Right lung (tissue), 5 donors: ENCODE measurements around the gene LLCFC1. TPM values are rescaled to one million over a fixed set of nuclear protein-coding genes. Genes with fewer than 3 reads are reported as not detected.
"Not testable (repeated sequence)": the region's sequence is repeated elsewhere in the genome, so short reads cannot be mapped to it uniquely, and the experiment has no call there.

ENCODE experiments used
- DNase-seq, 2 donors: peaks; one replicate each; pipeline ENCODE4 v3.0.0-alpha.2; 2013
- polyA plus RNA-seq, 5 donors: library from polyadenylated mRNA; unstranded; fragments of 120-200 nt; gene quantifications; one replicate each; pipeline versions ENCODE4 v1.2.1 to v1.2.3, GENCODE V29; 2013; ENCODE audit warnings: inconsistent platforms in 1 of 5, low replicate concordance in 1 of 5; ENCODE audit not compliant: insufficient read length in 5 of 5, insufficient read depth in 1 of 5

LLCFC1 gene
- polyA plus RNA-seq, 5 donors: 0.25 to 0.63 (median 0.35) TPM

- DNase-seq: no peak
These were observed 3.5 kb downstream of the LLCFC1 start for GRCh38 chr7:142942746-142943145.

GRCh38 chr7:142943706-142944268 lies 4.5 kb downstream of the LLCFC1 start:
- no peak for DNase-seq

DNA sequence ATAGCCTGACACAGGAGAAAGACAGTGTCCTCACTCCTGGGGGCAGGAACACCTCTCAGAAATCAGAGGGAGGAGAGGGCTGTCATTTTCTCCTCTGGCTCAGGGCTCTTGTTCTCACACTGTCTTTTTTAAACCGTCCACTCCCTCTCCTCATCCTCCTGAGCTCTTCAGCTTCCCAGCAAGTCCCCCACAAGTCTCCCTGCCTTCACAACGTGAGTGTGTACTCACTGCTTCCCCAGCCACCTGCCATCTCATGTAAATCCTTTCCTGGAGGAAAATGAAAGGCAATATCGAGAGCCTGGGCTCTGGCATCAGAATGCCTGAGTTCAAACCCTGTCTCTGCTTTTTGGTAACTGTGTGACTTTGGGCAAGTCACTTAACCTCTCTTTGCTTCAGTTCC lies 5.7 kb downstream of the LLCFC1 start:
- DNase-seq: no peak

GRCh38 chr7:142948603-142949002 lies 9.3 kb downstream of the LLCFC1 start:
- DNase-seq: no peak

DNA sequence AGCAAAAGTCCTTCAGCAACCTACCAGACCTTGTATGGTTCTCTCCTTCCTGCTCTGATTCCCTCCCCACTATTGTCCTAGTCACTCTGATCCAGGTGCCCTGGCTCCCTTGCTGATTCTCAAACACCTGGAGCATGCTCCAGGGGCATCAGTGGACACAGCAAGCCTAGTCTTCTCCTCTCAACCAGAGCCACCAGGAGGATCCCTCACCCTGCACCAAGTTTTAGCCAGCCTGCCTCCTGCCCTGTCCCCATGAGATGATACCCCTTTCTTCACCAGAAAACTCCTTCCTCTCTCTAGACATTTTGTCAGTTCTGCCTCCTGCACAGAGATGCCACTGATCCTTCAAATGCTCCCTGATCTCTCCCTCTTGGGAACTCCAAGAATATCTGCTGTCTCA lies 11.0 kb downstream of the LLCFC1 start:
- DNase-seq: no peak

DNA sequence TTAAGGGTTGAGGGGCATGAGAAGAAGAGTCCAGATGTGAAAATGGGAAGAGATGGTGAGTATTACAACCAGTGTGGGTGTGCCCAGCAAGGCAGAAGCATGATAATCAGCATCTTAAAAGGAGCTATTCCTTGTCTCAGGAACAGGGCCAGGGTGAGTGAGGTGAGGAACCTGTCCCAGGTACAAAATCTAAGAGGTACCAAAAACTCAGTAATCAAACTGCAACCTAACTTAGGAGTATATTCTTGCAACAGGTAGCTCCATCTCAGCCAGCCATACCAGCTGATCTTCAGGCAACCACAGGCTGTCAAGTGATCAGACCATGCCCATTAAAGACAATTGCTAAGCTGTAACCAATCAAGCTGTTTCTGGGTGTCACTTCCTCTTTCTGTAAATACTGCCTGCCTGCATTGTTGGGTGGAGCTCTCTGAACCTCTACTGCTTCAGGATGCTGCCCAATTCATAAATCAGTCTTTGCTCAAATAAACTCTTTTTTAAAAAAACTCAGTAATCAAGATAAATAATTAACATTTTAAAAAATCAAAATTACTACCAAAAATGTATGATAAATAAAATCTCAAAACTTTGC lies 15.5 kb downstream of the LLCFC1 start:
- DNase-seq: no peak

DNA sequence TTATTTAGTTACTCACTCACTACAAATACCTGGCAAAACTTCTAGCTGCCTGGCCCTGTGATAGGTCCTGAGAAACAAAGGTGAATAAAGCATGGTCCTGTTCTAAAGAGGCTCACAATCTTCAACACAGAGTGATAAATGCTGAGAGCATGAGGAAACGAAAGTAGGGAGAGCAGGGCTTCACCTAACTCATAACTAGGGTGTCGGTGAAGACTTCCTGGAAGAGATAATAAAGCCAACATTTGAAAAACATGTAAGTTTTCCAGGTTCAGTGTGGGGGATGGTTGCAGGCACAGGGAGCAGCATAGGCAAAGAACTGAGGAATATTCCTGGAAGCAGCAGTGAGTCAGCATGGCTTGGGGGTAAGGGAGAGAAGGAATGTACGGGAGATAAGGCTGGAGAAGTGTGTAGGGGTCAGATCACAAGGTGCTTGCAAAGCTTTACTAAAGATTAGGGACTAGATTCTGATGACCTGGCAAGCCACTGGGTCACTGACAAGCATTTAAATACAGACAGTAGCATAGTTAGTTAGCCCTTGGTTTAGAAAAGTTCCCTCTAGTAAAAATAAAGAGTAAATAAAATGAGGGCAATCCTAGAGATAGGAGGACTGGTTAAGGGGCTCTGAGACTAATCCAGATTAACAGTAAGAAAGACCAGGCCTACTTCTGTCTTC lies 17.8 kb downstream of the LLCFC1 start:
- DNase-seq: no peak

DNA sequence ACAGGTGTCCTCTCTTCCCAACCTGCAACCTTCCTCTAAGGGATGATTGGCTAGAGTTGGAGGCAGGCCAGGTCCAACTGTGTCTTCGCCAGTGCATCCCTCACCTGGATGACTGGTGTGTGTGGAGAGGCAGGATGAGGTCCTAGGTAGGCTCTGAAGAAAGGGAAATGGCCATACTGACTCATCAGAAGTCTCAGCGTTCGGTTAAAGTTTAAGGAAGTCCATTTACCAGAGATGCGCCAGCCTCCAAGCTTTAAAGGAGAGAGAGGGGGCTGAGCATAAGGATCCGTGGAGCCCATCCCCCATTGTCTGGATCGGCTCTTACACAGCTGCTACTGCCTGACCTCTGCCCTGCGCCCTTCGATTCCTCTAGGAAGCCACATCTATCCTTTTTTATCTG lies 18.4 kb downstream of the LLCFC1 start:
- no peak for DNase-seq

- no peak for DNase-seq
These were observed 19.9 kb downstream of the LLCFC1 start for GRCh38 chr7:142959202-142959601.

GRCh38 chr7:142960955-142961512 lies 21.8 kb downstream of the LLCFC1 start:
- DNase-seq: no peak

- DNase-seq: no peak
These were observed 22.3 kb downstream of the LLCFC1 start for GRCh38 chr7:142961595-142961972.

DNA sequence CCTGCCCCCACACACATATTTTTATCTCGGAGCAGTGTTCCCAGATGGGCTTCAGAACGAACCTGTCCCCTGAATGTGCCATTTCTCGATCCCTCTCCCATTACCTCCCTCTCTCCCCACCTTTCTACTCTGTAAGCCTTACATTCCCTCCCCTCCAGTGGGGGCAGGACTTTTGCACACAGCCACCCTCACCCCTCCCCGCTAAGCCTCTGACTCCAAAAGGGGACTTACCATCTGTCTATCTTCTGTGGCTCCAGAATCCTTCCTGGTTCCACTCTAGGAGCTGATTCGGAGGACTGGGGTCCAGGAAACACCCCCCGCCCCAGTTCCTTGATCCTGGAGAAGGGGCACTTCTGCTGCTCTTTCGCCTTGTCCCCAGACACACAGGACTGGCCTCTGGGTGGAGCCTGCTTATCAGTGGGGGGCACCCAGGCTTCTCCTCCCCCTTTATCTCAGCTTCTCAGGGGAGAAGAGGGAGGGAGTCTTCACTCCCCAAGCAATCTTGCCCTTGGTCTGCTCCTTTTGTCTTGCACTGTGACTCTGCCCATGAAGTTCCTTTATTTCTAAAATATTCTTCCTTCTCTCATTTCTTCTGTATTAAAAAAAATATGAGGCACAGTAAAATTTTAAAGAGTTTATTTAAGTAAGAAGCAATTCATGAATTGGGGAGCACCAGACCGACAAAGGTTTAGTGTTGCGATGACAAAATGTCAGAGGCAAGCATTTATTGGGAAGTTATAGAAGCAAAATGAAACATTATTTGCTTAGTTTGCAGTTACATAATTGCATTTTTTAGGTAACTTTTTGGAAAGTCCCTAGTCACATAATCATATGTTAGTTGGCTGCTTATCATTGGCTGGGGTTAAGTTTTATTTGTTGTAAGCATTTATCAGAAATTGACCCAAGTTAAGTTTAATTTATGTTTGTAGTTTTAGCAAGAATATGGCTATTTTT lies 23.0 kb downstream of the LLCFC1 start, which contains the start of gene KEL:
Gene KEL (minus strand): TSS at position 391 of the 954 bp plus-strand sequence. CDS start 157 bp downstream, at position 234.
- no peak for DNase-seq

DNA sequence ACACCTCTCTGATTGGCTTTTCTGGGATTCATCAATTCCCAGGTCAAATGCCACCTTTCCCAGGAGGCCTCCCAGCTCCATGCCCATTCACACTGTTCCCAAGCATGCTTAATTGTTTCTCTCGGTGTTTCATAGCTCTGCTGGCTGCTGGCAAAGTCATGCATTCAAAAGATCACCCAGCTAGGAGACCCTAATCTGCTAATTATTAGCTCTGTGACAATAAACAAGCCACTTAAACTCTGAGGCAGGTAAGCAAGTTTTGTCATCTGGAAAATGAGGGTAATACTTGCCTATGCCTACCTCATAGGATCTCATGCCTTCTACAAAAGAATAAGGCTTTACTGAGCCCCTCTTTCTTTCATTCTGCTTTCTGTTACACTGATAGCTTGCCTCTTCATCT lies 23.7 kb downstream of the LLCFC1 start:
- no peak for DNase-seq

GRCh38 chr7:142963993-142964392 lies 24.7 kb downstream of the LLCFC1 start:
- no peak for DNase-seq

DNA sequence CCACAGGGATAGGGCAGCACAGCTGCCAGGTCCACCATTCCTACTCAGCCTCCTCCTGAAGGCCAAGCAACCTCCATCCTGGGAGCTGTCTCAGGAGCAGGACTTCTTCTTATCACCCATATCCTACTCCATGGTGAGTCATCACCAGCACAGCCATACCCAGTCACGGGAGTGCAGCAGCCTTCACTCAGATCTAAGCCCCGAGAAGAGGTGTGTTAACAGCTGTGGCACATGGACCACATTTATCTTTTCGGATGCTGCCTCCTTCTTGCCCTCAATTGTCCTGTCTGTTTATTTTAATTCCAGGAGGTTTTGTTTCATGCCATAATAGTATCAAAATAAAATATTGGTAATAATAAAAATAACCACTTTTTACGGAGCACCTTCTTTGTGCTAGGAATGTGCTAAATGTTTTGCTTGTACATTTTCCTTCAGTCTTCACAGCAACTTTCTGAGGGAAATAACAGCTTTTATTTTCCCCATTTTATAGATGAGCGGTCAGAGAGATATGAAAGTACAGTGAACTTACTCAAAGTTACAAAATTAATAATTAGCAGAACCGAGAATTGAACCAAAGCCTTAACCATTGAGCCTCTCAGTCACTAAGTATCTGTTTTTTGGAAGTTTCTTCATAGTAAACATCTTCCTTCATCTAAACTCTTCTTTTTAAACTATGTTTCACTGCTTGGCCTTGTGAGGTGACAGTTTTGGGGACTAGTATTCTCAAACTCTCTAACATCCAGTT lies 25.4 kb downstream of the LLCFC1 start:
- no peak for DNase-seq

GRCh38 chr7:142968229-142968628 lies 28.9 kb downstream of the LLCFC1 start:
- DNase-seq: no peak

DNA sequence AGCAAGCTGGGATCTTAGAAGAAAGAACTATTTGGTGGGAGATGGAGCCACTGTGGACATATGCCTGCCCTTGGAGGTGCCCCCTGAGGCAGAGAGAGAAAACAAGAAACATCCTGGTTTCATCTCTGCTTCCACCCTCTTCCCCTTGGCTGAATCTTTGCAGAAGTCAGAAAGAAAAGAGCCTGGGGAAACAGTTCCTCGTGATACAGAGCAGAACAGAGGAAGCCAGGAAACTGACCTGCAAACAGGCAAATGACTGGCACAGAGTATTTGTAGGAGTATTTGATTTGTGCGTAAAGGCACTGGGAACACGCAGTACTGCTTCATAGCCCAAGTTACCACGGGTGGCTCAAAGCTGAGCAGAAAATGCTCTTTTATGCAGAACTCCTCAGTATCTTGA lies 29.9 kb downstream of the LLCFC1 start:
- no peak for DNase-seq

GRCh38 chr7:142974626-142975025 lies 35.3 kb downstream of the LLCFC1 start:
- DNase-seq: no peak

- not testable (repeated sequence) for DNase-seq
These were observed 39.1 kb downstream of the LLCFC1 start for GRCh38 chr7:142978402-142978801.

DNA sequence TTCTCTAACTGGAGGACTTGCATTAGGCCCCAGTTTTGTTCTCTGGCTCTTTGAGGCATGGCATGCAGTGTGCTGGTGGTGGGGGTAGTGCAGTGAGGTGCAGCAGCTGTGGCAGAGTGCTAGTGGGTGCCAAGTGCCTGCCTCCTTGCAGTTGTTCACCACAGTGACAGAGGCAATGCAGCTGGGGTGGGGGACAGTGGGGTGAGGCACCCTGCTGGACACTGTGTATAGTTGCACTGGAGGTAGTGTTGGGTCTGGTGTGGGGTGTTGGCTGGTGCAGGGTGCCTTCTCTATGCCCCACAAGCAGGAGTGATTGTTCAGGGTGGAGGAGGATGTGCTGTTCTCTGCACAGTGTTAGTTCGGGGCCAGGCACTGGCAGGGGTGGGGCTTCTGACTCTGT lies 44.5 kb downstream of the LLCFC1 start:
- DNase-seq: no peak

GRCh38 chr7:142984297-142984696 lies 45.0 kb downstream of the LLCFC1 start:
- DNase-seq: no peak
